Femur (tissue), 1 donor: Measurements from ENCODE around the gene FAM83G.
"Not testable (repeated sequence)": the region's sequence is repeated elsewhere in the genome, so short reads cannot be mapped to it uniquely, and the experiment has no call there.

Source experiments
- DNase-seq: peaks from one replicate; pipeline ENCODE4 v3.0.0-alpha.2; 2017

FAM83G gene, protein sequence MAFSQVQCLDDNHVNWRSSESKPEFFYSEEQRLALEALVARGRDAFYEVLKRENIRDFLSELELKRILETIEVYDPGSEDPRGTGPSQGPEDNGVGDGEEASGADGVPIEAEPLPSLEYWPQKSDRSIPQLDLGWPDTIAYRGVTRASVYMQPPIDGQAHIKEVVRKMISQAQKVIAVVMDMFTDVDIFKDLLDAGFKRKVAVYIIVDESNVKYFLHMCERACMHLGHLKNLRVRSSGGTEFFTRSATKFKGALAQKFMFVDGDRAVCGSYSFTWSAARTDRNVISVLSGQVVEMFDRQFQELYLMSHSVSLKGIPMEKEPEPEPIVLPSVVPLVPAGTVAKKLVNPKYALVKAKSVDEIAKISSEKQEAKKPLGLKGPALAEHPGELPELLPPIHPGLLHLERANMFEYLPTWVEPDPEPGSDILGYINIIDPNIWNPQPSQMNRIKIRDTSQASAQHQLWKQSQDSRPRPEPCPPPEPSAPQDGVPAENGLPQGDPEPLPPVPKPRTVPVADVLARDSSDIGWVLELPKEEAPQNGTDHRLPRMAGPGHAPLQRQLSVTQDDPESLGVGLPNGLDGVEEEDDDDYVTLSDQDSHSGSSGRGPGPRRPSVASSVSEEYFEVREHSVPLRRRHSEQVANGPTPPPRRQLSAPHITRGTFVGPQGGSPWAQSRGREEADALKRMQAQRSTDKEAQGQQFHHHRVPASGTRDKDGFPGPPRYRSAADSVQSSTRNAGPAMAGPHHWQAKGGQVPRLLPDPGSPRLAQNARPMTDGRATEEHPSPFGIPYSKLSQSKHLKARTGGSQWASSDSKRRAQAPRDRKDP

DNA sequence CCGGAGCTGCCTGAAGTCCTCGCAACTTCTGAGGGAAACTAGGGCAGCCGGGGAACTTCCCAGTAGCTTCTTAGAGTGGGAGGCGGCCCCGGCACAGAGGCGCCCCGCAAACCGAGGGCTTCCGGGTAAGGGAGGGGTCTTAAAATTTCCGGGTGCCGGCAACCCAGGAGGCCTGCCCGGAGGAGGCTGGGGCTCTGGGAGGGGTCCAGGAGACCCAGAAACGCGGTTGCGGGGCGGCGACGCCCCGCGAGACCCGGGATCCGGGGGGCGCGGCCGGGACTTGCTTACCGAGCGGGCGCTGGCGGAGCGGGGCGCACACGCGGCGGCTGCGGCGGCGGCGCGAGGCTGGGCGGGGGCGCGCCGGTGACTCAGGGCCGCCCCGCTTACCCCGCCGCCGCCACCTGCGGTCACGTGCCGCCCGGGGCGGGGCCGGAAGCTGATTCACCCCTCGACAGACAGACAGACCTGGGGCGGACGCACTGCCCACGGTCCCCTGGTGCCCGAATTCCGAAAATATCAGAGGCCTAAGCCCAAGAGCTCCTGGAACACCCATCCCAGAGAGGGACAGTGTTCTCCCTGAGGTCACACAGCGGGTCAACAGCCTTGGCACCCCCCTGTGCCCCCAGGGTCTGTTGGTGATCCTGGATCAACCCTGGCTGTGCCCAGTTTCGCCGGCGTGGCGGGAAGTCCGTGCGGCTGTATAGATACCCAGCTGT is at the start of gene FAM83G:
Gene FAM83G (minus strand): TSS at position 344 of the 716 bp plus-strand sequence. CDS start 723 bp downstream, outside the sequence.
- DNase-seq = no peak

DNA sequence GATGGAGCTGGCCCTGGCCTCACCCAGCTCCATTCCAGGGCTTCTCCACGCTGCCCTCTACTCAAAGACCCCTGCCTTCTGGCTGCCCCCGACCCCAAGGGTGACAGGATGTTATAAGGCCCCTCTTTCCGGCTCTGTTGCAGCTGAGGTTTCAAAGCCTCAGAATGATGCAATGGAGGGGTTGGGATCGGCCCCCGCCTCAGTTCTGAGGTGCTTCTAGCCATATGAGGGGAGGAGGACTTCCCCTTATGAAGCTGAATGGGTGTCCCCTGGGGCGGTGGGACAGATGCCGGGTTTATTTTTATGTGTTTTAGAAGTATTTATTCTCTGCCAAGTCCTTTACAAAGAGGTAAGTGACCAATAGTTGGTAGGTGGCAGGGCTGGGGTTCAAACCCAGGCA is 44.3 kb upstream of the FAM83G start:
- not testable (repeated sequence) for DNase-seq

DNA sequence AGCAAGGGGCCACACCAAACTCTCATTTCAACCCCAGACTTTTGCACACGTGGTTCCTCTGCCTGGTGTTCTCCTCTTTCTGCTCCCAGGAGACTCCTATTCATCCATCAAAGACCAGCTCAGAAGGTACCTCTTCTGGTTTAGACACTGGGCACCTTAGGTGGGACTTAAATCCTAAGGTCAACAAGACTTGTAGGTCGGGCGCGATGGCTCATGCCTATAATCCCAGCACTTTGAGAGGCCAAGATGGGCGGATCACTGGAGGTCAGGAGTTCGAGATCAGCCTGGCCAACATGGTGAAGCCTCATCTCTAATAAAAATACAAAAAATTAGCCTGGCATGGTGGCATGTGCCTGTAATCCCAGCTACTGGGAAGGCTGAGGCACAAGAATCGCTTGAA is 42.9 kb upstream of the FAM83G start:
- not testable (repeated sequence) for DNase-seq

DNA sequence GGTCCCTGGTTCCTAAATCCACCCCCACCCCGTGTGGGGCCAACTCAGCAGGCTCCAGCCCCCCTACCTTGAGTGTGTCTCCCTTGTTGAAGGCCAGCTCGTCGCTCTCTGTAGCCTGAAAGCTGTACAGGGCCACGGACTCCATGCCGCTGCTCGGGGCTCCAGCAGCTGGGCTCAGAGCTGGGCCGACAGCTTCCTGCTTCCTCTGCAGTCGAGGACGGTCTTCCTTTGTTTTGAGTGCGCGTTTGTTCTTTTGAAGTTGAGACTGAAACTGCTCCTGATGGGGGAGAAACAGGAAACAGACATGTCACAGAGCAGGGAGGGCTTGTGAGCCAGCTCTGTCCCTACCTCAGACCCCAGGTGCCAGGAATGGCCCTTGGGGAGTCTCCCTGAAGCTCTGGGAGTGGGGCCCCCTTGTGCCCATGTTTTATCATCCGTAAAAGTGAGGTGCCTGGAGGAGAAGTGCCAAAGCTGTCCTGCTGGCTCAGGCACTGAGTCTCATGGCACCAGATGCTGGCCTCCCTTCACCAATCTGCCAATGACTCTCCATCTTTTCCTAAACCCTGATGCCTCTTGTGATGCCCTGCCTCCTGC is 42.3 kb upstream of the FAM83G start, which contains the start of gene GRAP:
Gene GRAP (minus strand): TSS at position 176 of the 594 bp plus-strand sequence. CDS start 31 bp downstream, at position 145.
- not testable (repeated sequence) for DNase-seq

DNA sequence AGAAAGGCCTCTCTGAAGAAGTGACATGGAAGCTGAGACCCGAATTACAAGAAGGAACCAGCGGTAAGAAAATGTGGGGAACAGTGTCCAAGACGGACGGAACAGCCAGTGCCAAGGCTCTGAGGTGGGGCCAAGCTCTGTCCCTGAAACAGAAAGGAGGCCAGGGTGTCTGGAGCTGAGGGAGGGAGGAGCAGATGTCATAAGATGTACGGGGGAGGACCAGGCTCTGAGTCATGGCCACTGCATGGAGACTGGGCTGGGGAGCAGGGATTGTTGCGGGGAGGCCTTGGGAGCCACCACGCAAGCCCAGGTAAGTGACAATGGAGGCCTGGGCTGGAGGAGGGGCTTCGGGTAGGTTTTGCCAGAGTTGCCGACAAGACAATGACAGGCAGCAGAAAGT is 40.1 kb upstream of the FAM83G start:
- DNase-seq = not testable (repeated sequence)

DNA sequence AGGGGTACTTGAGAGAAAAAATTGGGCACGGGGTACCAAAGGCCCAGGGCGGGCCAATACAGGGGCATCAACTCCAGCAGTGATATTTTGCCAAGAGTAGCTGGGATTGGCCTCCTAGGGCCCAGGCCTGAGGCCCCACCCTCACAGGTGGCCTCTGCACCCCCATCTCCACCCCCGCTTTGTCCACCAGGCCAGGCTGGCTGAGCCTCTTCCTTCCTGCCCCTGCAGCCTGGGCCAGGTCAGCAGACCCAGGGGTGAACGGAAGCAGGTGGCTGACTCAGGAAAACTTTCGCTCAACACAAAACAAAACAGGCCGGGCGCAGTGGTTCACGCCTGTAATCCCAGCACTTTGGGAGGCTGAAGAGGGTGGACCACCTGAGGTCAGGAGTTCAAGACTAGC is 38.5 kb upstream of the FAM83G start:
- not testable (repeated sequence) for DNase-seq

DNA sequence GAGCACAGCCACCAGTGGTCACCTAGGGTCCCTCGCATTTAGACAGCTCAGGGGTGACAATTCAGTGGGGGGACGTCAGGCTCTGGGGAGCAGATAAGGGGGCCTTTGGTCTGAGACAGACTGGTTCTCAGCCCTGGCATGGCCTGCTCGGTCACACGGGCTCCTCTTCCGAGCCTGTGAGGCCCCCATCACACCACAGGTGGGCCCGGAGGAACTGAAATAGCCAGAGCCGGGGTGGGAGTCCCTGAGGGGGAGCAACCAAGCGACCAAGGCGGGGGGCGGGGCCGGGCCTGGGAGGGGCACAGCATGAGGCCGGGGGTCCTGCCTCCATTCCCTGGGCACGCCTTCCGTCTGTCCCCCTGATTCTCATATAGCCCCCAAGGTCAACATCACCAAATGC is 37.8 kb upstream of the FAM83G start:
- not testable (repeated sequence) for DNase-seq

DNA sequence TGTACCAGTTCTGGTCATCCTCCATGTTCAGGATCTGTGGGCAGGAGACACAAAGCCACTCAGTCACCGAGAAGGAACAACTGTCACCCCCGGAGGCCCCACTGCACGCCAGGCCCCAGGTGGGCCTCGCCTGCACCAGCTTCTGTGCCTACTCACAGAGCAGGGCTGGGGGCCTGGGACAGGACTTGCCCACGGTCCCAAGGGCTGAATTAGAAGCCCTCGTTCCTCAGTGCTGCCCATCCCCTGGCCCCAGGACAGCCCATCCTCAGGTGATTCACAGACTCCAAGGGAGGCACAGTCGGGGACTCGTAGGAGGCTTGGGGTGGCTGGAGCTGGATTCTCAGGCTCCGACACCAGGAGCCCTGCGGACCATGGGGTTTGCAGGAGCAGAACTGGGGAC is 37.3 kb upstream of the FAM83G start:
- DNase-seq = not testable (repeated sequence)

DNA sequence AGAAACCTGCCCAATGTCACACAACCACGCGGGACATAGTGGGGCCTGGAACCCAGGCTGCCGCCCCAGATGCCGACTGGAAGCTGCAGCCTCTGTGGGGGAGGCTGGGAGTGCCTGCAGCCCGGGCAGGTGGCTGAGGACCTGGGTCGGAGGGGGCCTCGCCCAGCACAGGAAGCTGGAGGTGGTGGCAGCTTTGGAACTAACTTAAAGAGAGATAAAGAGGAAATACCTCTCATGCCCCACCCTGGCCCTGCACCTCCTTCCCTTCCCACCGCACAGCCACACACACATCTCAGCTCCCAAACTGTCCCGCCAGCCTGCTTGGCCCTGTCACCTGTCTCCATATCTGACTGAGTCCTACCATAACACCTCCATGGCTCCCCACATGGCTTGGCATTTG is 35.8 kb upstream of the FAM83G start:
- not testable (repeated sequence) for DNase-seq

DNA sequence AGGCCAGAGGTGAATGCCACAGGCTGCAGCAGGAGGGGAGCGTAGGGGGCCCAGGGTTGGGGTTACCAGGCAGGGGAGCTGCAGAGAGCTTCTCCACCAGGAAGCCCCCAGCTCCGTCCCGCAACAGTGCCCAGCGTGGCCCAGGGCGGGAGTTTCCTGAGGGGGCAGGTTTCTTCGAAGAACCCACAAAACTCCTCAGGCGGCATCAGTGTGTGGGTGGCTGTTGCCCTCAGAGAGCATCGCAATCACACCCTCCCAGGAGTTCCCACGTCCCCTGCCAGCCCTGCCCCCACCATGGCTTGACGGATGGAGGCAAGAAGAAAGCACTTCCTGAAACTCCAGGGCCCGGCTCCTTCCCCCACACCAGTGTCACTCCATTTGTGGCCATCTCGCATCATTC is 34.2 kb upstream of the FAM83G start:
- not testable (repeated sequence) for DNase-seq

DNA sequence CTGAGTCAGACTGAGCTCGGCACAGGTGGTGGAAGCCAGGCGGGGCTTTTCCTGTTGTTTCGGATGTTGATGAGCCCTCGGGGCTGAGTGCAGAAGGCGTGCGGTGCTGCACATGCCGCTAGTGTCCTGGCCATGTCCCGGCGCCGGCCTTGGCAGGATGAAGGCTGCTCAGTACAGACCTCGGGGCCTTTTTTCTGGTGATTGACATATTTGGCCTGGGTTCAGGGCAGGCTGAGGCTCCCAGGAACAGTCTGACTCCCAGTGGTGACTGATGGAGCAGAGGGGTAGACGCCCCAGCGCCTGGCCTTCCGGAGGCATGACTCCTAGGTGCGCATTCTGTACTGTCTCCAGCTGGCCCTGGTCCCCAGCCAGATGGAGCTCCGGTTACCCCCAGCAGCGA is 33.4 kb upstream of the FAM83G start:
- DNase-seq = not testable (repeated sequence)

DNA sequence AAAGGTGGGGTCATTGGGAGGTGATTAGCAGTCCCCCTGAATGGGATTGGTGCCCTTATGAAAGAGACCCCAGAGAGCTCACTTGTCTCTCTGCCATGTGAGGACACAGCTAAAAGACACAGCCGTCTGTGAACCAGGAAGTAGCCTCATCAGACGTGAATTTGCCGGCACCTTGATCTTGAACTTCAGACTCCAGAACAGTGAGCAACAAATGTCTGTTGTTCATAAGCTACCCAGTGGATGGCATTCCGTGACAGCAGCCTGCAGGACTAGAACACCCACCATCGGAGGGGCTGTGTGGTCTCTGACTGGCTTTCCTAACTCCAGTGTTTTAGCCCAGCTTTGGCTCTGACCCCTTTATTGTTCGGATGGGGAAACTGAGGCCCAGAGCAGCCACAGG is 33.0 kb upstream of the FAM83G start:
- DNase-seq = not testable (repeated sequence)

DNA sequence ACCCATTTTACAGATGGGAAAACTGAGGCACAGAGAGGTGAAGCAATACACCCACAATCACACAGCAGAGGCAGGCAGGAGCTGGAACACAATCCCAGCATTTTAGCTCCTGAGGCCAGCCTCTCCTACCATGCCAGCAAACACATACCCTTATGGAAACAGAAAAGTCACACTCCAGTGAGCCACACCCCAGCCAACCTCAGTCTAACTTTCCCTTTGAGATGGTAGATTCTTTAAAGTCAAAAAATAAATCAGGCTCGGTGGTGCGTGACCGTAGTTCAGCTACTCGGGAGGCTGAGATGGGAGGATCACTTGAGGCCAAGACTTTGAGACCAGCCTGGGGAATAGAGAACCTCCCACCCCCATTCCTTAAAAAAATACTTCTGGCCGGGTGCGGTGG is 31.6 kb upstream of the FAM83G start:
- DNase-seq = not testable (repeated sequence)

DNA sequence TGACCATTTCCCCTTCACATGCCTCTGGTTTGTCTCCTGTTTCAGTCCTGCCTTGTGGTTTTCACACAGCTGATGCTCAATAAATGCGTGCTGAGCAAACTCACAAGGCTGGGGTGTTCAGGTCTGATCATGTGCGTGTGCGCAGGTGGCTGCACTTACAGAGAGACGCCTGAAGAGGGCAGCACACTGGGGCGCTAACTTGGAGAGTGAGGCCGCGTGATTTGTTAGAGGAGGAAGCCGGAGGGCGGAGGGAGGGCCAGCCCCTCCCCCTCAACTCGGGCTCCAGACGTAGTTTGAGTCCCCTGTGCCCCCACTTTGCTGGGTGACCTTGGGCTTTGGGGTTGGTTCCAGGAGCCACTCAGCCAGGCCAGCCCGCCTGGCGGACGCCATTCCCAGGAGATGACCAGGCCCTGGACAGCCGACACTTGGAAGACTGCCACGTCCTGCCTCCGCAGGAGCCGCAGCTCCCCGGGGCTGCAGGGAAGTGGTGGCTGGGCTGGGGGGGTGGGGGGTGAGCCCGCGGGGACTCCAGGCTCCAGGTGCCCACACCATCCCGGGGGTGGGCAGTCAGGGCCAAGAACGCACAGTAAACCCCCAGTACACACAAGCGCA is 27.9 kb upstream of the FAM83G start:
- not testable (repeated sequence) for DNase-seq

DNA sequence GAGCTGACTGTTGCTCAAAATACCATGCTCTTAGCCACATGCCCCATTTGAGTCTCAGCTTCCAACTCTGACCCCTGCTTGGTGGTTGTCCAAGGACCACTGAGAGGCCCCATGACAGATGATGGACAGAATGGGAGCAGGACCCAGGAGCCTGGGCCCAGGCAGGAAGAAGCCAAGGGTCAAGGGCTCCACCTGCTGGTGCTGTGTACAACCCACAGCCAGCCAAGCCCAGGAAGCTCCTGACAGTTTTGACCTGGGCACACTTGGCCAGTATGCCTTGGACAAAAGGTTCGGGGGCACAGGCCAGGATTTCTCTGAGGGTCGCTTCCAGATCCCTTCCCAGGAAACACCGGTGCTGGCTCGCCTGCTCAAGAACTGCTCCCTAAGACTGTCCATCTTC is 27.2 kb upstream of the FAM83G start:
- DNase-seq = not testable (repeated sequence)

DNA sequence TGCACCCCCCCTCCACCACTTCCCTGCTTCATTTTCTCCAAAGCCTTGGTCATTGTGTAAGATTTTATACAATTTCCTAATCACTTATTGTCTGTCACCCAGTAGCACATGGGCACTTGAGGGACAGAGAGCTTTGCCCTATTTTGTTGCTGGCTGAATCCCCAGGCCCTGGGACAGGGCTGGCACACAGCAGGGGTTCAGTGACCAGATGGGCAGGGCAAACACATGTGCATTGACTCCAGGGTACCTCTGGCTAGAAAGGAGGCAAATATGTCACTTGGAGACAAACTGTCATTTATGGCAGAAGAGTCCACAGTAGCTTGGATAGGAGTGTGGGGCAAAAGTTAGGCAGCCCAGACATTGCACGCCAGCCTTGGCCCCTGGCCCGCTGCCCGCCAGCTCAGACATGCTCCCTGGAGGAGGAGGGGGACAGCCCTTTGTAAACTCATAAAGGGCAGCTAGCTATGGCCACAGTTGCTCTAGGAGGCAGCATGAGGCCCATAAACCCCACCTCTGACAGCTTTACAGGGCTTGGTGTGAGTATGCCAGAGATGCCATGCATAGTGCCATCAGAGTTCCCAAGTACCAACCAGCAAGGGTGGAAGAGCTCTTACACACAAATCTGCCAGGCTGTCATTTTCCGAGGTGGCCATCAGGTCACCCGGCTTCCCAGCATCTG is 26.3 kb upstream of the FAM83G start:
- DNase-seq = not testable (repeated sequence)

DNA sequence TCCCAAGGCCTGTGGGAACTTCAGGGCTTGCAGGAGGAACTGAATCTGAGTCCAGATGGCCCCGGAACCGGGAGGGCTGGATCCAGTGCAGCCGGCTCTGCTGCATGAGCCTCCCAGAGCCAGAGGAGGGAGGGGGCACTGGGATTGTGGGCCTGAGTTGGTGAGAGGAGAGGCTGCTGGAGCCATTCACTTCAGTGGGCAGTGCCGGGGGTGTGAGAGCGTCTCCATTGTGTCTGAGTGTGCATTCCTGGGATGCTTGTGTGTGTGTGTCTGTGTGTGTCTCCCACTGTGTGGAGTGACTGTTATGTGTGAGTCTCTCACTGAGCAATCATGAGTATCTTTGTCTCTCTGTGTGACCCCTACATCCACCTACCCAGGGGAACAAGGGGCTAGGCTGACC is 25.2 kb upstream of the FAM83G start:
- not testable (repeated sequence) for DNase-seq

DNA sequence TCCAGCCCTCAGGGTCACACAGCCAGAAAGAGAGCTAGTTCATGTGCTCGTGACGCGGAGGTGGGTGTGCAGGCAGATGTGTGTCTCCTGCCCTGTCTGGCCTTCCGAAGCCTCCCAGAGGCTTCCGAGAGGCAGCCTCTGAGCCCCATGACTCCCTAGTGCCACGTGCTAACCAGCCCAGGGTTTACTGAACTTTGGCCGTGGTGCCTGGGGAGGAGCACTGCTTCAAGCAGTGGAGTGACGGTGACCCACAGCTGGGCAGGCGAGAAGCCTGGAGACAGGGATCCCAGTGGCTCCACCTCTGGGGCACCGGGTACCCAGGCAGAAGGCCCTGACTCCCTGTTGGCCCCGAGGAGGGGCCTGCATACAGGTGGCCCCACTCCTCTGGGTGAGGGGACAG is 24.1 kb upstream of the FAM83G start:
- not testable (repeated sequence) for DNase-seq

DNA sequence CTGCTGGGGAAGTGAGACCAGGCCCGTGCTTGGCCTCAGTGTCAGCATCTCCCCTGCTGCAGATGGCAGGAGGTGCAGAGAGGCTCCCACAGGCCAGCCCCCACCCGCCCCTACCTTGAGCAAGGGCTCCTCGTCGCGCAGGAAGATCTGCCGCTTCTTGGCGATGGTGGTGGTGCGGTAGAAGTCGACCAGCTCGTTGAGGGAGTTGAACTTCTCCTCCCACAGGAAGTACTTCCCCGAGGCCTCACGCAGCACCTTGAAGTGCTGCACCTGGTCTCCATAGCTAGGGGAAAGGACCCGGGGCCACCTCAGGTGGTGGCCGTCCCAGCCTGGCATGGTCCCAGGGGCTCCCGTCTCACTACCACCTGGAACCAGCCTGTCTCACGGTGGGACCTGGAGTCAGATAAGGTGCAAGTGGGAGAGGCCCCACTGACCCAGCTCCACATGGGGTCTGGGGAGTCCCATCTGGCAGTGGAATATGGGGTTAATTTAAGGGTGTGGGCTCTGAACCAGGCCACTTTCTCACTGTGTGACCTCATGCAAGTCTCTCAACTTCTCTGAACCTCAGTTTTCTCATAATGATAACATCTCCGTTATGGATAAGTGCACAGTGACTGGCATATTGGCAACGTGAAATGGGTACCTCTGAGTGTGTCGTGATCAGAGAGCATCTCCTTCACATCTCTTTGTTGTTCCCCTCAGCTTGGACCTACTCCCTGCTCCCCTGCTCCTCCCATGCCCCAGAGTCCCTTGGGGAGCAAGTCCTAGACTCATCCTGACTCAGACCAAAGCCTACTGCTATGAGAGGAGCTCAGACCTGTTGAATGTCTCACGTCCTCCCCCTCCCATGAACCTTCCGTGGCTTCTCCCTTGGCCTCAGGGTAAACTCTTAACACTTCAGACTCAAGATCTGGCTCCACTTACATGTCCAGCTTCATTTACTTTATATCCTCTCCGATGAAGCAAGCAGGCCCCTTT is 19.8 kb upstream of the FAM83G start:
- DNase-seq = no peak
